GM06990 (cell line): Measurements from ENCODE around the gene RBM47.
"Not testable (repeated sequence)": the region's sequence is repeated elsewhere in the genome, so short reads cannot be mapped to it uniquely, and the experiment has no call there.

Source experiments
- DNase-seq: peaks from one replicate; pipeline ENCODE4 v3.0.0-alpha.2; 2011; ENCODE audit not compliant: insufficient read length; ENCODE audit errors: extremely low read depth
- H3K27me3 ChIP-seq: replicated peaks from 2 replicates; pipeline ENCODE4 v1.6.0; 2011; ENCODE audit warnings: low read length; ENCODE audit not compliant: control insufficient read depth, insufficient read depth
- H3K36me3 ChIP-seq: 2 replicates; pipeline ENCODE4 v1.5.1; 2011; ENCODE audit warnings: low read length; ENCODE audit not compliant: control insufficient read depth, insufficient read depth
- H3K4me3 ChIP-seq: replicated peaks from 2 replicates; pipeline ENCODE4 v1.5.1; 2011; ENCODE audit warnings: low read depth, mild to moderate bottlenecking, control low read depth, low read length
- TF ChIP-seq, protein P1 (sequence below): IDR thresholded peaks from 2 replicates; pipeline ENCODE4 v1.5.1; 2011; ENCODE audit warnings: low read length, control low read depth, mild to moderate bottlenecking, inconsistent platforms; ENCODE audit not compliant: insufficient read depth, poor library complexity, severe bottlenecking

Gene RBM47

DNA sequence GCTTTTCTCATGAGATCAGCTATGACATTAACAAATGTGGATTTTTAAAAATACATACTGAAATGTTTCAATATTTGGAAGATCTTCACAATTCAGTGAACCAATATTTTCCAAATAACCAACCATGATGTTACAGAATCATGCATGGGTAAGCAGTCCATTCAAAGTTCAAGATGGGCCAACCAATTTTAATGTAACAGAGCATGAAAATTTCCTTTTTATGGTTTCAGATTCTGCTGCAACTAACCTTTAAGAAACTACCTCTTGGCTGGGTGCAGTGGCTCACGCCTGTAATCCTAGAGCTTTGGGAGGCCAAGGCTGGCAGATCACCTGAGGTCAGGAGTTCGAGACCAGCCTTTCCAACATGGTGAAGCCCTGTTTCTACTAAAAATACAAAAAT lies 107.7 kb downstream of the RBM47 start:
- no peaks in the 10 kb centered on the region; the same call in none of the 2 replicates for H3K36me3 ChIP-seq
- DNase-seq, result no peak
- H3K4me3 ChIP-seq, result no peak overlapping the region
- H3K27me3 ChIP-seq, result no peaks in the 10 kb centered on the region
- TF ChIP-seq, protein P1, sequence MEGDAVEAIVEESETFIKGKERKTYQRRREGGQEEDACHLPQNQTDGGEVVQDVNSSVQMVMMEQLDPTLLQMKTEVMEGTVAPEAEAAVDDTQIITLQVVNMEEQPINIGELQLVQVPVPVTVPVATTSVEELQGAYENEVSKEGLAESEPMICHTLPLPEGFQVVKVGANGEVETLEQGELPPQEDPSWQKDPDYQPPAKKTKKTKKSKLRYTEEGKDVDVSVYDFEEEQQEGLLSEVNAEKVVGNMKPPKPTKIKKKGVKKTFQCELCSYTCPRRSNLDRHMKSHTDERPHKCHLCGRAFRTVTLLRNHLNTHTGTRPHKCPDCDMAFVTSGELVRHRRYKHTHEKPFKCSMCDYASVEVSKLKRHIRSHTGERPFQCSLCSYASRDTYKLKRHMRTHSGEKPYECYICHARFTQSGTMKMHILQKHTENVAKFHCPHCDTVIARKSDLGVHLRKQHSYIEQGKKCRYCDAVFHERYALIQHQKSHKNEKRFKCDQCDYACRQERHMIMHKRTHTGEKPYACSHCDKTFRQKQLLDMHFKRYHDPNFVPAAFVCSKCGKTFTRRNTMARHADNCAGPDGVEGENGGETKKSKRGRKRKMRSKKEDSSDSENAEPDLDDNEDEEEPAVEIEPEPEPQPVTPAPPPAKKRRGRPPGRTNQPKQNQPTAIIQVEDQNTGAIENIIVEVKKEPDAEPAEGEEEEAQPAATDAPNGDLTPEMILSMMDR, result no peak

DNA sequence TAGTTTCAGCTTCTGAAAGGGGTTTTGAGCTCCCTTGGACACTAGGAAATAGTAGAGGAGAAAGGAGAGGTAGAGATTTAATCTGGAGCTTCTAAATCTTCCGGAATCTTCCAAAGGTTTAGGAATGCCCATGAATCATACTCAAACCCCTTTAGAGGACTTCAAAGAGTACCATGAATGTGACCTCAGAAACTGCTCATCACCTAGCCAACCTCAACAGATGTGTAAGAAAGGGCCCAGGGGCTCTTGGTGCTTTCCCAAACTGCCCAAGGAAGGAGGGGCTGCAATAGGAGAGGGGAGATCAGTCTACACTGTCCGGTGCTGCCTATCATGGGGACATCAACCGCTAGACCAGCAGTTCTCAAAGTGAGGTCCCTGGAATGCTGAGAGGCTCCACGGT lies 109.1 kb downstream of the RBM47 start:
- DNase-seq, result no peak
- no peaks in the 10 kb centered on the region for H3K36me3 ChIP-seq
- H3K4me3 ChIP-seq, result no peak overlapping the region
- TF ChIP-seq, protein P1, result no peak
- no peaks in the 10 kb centered on the region for H3K27me3 ChIP-seq

GRCh38 chr4:40517081-40517480 lies 112.6 kb downstream of the RBM47 start:
- not testable (repeated sequence) for DNase-seq, H3K4me3 ChIP-seq, H3K27me3 ChIP-seq, H3K36me3 ChIP-seq

DNA sequence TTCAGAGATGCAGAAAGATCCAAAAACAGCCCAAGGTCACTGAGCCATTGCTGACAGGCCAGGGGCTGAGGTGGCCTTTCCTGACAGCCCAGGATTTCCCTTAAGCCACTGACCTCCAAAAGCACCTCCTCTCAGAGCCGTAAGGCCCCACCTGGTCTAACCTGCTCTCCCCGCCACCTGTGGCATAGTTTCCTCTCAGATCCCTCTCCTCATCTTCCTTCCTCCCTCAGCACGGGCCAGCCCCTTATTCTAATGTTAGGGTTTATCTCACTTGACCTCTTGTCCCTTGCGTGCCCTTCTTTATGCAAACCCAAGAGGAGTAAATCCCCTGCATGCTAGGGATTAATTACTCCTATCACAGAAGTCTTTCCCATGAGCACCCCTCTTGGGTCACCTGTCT lies 113.0 kb downstream of the RBM47 start:
- TF ChIP-seq, protein P1, result no peak
- peak; percentile 30 for DNase-seq

GRCh38 chr4:40515398-40516293 lies 114.0 kb downstream of the RBM47 start:
- peak; percentile 79 for DNase-seq
- Histone ChIP-seq H3K4me3 (peak overlapping the region; percentile 34), H3K36me3 (no peaks in the 10 kb centered on the region), H3K27me3 (no peaks in the 10 kb centered on the region)
- TF ChIP-seq, protein P1, result no peak

More for the DNA sequence above, 113.0 kb downstream of the RBM47 start:
- H3K36me3 ChIP-seq, result no peaks in the 10 kb centered on the region
- H3K4me3 ChIP-seq, result no peak overlapping the region
- H3K27me3 ChIP-seq, result no peaks in the 10 kb centered on the region

DNA sequence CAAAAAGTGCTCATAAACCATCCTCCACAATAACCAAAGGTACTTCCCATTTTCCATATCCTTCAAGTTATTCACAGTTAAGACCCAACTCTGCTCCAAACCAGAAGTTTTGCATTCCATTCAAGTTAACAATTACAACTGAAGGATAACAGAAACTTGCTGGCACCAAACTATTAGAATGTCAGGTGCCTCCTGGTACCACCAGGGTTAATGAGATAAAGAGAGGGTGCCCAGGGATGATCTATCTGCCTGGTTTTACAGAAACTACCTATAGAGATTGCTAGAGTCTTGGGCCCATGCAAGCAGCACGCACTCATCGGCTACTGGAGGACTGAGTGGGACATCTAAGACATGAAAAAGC lies 114.6 kb downstream of the RBM47 start:
- Histone ChIP-seq H3K27me3 (no peaks in the 10 kb centered on the region), H3K4me3 (peak overlapping the region; percentile 24), H3K36me3 (no peaks in the 10 kb centered on the region)
- TF ChIP-seq, protein P1, result no peak
- peak; percentile 15 for DNase-seq
